Measurements from ENCODE around the gene GRPEL2.
"Not testable (repeated sequence)": the region's sequence is repeated elsewhere in the genome, so short reads cannot be mapped to it uniquely, and the experiment has no call there.

GRPEL2 gene

GRCh38 chr5:149379177-149379761, 34.0 kb downstream of the GRPEL2 start, which contains the start of gene IL17B:
IL17B (minus strand) TSS chr5:149379292; CDS start chr5:149379225, 67 bp downstream.
- no peak for DNase-seq

GRCh38 chr5:149379818-149380374, 34.6 kb downstream of the GRPEL2 start:
- DNase-seq, result no peak

GRCh38 chr5:149380466-149381121, 35.3 kb downstream of the GRPEL2 start:
- DNase-seq, result no peak

GRCh38 chr5:149381261-149381985, 36.1 kb downstream of the GRPEL2 start:
- DNase-seq, result no peak

GRCh38 chr5:149381986-149382338, 36.7 kb downstream of the GRPEL2 start:
- DNase-seq, result peak; percentile 73

- DNase-seq, result no peak
These were observed 37.4 kb downstream of the GRPEL2 start for GRCh38 chr5:149382517-149383220.

GRCh38 chr5:149383399-149383798, 38.1 kb downstream of the GRPEL2 start:
- no peak for DNase-seq

- DNase-seq, result no peak
These were observed 40.9 kb downstream of the GRPEL2 start for GRCh38 chr5:149386166-149386565.

- DNase-seq, result no peak
These were observed 41.9 kb downstream of the GRPEL2 start for GRCh38 chr5:149387081-149387631.

- DNase-seq, result no peak
These were observed 42.7 kb downstream of the GRPEL2 start for GRCh38 chr5:149387982-149388381.

- DNase-seq, result no peak
These were observed 43.3 kb downstream of the GRPEL2 start for GRCh38 chr5:149388498-149389190.

- no peak for DNase-seq
These were observed 44.5 kb downstream of the GRPEL2 start for GRCh38 chr5:149389552-149390495.

GRCh38 chr5:149391076-149391475, 45.8 kb downstream of the GRPEL2 start:
- not testable (repeated sequence) for DNase-seq

GRCh38 chr5:149391524-149391923, 46.2 kb downstream of the GRPEL2 start:
- no peak for DNase-seq

- DNase-seq, result no peak
These were observed 47.4 kb downstream of the GRPEL2 start for GRCh38 chr5:149392718-149393117.

GRCh38 chr5:149394996-149395395, 49.7 kb downstream of the GRPEL2 start:
- not testable (repeated sequence) for DNase-seq

- no peak for DNase-seq
These were observed 52.2 kb downstream of the GRPEL2 start for GRCh38 chr5:149397530-149397929.

GRCh38 chr5:149398747-149399266, 53.5 kb downstream of the GRPEL2 start:
- not testable (repeated sequence) for DNase-seq

- no peak for DNase-seq
These were observed 54.5 kb downstream of the GRPEL2 start for GRCh38 chr5:149399775-149400174.

GRCh38 chr5:149400304-149400703, 55.0 kb downstream of the GRPEL2 start:
- no peak for DNase-seq

- DNase-seq, result no peak
These were observed 55.8 kb downstream of the GRPEL2 start for GRCh38 chr5:149401051-149401450.
